ENCODE data around the gene COL17A1. TPM values are rescaled to one million over a fixed set of nuclear protein-coding genes. Genes with fewer than 3 reads are reported as not detected.

COL17A1 gene
- total and polyA plus RNA-seq, 8 donors: 0.45 to 53.3 (median 4.5) TPM

DNA sequence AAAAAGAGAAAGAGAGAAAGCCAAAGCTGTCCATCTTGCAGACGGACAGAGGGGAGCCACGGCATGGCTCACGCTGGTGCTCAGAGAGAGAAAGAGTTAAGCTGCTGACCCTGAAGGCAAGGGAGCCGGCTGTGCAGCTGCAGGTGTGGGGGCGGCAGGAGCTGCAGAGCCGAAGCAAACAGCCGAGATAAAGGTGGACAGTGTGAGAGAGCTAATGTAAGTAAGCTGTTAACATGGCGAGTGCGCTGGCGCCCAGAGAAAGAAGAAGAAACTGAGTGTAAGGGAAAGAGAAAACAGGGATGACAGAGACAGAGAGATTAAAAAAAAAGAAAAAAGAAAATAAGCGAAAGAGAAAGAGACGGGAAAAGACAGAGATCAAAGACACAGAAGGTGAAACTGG is 18.2 kb downstream of the COL17A1 start:
- no peak overlapping the region for H3K4me3 ChIP-seq
- WGBS, 5 donors: 44 to 61% (median 53%) methylated on average over 12 of the region's 12 CpGs
- intact Hi-C loops (cut with DNase I; ENCODE audit: low total_unique reads): no loop called here
- peaks cover 0 to 7% (median 0%) of the 10 kb centered on the region in 3 donors for H3K27me3 ChIP-seq
- H3K4me1 ChIP-seq: no peaks in the 10 kb centered on the region
- no peak for TF ChIP-seq POLR2AphosphoS5 (IDR thresholded peaks at IDR 0.05)
- no peak for TF ChIP-seq POLR2A (IDR thresholded peaks at IDR 0.05)
- no peak for TF ChIP-seq EP300 (IDR thresholded peaks at IDR 0.05)
- TF ChIP-seq, protein P1, sequence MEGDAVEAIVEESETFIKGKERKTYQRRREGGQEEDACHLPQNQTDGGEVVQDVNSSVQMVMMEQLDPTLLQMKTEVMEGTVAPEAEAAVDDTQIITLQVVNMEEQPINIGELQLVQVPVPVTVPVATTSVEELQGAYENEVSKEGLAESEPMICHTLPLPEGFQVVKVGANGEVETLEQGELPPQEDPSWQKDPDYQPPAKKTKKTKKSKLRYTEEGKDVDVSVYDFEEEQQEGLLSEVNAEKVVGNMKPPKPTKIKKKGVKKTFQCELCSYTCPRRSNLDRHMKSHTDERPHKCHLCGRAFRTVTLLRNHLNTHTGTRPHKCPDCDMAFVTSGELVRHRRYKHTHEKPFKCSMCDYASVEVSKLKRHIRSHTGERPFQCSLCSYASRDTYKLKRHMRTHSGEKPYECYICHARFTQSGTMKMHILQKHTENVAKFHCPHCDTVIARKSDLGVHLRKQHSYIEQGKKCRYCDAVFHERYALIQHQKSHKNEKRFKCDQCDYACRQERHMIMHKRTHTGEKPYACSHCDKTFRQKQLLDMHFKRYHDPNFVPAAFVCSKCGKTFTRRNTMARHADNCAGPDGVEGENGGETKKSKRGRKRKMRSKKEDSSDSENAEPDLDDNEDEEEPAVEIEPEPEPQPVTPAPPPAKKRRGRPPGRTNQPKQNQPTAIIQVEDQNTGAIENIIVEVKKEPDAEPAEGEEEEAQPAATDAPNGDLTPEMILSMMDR (IDR thresholded peaks at IDR 0.05): no peak
- H3K27ac ChIP-seq: no peak overlapping the region
- peak in 1 of 2 donors; percentile 46 for DNase-seq
- H3K36me3 ChIP-seq: no peaks in the 10 kb centered on the region
- no peaks in the 10 kb centered on the region for H3K9me3 ChIP-seq

DNA sequence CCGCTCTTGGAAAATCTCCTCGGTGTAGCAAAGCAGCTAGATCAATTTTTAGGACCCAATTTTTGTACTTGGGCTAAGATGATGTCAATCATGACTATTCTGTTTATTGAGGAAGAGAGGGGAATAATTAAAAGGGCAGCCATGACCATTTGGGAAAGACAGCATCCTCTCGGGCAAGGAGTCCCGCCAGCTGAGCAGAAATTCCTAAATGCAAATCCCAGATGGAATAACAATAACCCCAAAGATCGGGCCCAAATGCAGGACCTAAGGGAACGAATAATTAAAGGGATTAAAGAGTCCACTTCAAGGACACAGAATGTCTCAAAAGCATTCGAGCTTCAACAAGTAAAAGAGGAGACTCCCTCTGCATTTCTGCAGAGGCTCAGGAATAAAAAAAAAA is 18.7 kb downstream of the COL17A1 start:
- Histone ChIP-seq H3K4me3 (no peak overlapping the region), H3K36me3 (no peaks in the 10 kb centered on the region), H3K4me1 (no peaks in the 10 kb centered on the region), H3K27ac (no peak overlapping the region), H3K9me3 (no peaks in the 10 kb centered on the region), H3K27me3 (peaks cover 0 to 7% (median 0%) of the 10 kb centered on the region in 3 donors)
- TF ChIP-seq, protein P1 (IDR thresholded peaks at IDR 0.05): no peak
- no peak for TF ChIP-seq EP300 (IDR thresholded peaks at IDR 0.05)
- TF ChIP-seq POLR2A (IDR thresholded peaks at IDR 0.05): no peak
- no peak for TF ChIP-seq POLR2AphosphoS5 (IDR thresholded peaks at IDR 0.05)
- intact Hi-C loops (cut with DNase I; ENCODE audit: low total_unique reads): no loop called here
- 77 to 89% (median 85%) methylated on average over 7 of the region's 7 CpGs for WGBS, 5 donors
- DNase-seq: no peak

DNA sequence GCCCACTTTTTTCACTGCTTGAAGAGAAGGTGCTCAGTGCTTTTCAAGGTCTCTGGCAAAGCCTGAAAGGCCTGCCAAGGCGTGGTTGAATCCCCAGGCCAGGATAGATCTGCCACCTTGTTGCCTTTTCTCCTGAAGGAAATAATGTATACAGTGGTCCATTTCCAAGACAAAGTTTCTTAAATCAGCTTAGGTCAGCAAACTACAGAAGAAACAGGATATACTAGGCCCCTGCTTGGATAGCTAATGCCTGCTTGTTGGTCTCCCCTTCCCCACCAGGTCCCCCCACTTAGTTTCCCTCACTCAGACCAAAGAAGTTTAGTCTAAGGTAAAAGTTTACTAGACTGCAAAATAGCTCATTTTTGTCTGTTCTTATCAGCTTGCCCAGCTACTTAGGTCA is 19.9 kb downstream of the COL17A1 start:
- Histone ChIP-seq H3K27me3 (peaks cover 0 to 7% (median 0%) of the 10 kb centered on the region in 3 donors), H3K27ac (no peak overlapping the region), H3K4me3 (no peak overlapping the region), H3K36me3 (no peaks in the 10 kb centered on the region), H3K9me3 (no peaks in the 10 kb centered on the region), H3K4me1 (no peaks in the 10 kb centered on the region)
- TF ChIP-seq EP300 (IDR thresholded peaks at IDR 0.05): no peak
- TF ChIP-seq POLR2A (IDR thresholded peaks at IDR 0.05): no peak
- no peak for TF ChIP-seq POLR2AphosphoS5 (IDR thresholded peaks at IDR 0.05)
- TF ChIP-seq, protein P1 (IDR thresholded peaks at IDR 0.05): no peak
- intact Hi-C loops (cut with DNase I; ENCODE audit: low total_unique reads): no loop called here
- WGBS, 5 donors: 83 to 100% (median 90%) methylated on average over 1 of the region's 1 CpG
- DNase-seq: no peak

DNA sequence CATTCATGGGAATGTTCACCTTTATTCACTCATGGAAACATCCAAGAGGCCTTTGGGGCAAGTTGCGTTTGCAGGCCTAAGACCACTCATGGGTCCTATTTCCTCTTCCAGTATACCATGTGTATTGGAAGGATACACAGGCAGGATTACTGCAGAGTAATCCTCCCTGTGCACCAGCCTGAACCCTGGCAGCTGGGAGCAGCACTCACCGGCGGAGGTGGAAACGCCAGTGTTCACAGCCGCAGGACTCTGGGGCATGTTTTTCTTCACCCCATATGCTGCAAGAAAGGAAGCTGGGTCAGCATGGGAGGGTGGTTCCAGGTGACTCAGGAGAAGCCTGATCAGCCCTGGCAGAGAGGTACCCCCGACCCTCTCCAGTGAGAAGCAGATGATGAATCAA is 24.5 kb downstream of the COL17A1 start:
- Histone ChIP-seq H3K4me3 (no peak overlapping the region), H3K27me3 (peaks cover 0 to 7% (median 0%) of the 10 kb centered on the region in 3 donors), H3K9me3 (no peaks in the 10 kb centered on the region), H3K36me3 (no peaks in the 10 kb centered on the region), H3K27ac (no peak overlapping the region), H3K4me1 (no peaks in the 10 kb centered on the region)
- no peak for DNase-seq
- TF ChIP-seq EP300 (IDR thresholded peaks at IDR 0.05) (no peak), POLR2AphosphoS5 (IDR thresholded peaks at IDR 0.05) (no peak), POLR2A (IDR thresholded peaks at IDR 0.05) (no peak)
- TF ChIP-seq, protein P1 (IDR thresholded peaks at IDR 0.05): no peak
- intact Hi-C loops (cut with DNase I; ENCODE audit: low total_unique reads): no loop called here
- WGBS, 5 donors: 88 to 92% (median 91%) methylated on average over 6 of the region's 6 CpGs

Data from stomach (tissue), 9 donors.